HG03558 (cell line): ENCODE measurements around the gene CDK18.

ENCODE experiments used
- ATAC-seq: cut with Tn5 transposase; IDR thresholded peaks from one replicate; pipeline ENCODE4 v1.9.1; 2021; ENCODE audit warnings: moderate number of reproducible peaks; ENCODE audit not compliant: unreplicated experiment; ENCODE audit errors: extremely low read depth

CDK18 gene

DNA sequence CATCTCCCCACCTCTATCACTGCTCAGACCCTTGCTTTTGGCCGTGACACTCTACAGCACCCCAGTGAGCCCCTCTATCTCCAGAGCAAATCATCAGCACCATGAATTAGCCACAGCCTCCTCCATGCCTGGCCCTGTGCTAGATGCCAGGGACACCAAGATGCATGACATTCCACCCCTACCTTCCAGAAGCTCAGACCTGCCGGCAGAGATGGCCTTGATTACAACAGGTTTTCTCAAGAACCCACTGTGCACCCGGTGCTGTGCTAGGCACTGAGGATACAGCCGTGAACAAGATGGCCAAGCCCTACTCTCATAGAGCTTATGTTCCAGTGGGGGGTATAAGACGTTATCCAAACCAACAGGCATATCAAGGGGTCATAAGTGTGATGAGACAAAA lies 30.6 kb downstream of the CDK18 start:
- no peak for ATAC-seq

DNA sequence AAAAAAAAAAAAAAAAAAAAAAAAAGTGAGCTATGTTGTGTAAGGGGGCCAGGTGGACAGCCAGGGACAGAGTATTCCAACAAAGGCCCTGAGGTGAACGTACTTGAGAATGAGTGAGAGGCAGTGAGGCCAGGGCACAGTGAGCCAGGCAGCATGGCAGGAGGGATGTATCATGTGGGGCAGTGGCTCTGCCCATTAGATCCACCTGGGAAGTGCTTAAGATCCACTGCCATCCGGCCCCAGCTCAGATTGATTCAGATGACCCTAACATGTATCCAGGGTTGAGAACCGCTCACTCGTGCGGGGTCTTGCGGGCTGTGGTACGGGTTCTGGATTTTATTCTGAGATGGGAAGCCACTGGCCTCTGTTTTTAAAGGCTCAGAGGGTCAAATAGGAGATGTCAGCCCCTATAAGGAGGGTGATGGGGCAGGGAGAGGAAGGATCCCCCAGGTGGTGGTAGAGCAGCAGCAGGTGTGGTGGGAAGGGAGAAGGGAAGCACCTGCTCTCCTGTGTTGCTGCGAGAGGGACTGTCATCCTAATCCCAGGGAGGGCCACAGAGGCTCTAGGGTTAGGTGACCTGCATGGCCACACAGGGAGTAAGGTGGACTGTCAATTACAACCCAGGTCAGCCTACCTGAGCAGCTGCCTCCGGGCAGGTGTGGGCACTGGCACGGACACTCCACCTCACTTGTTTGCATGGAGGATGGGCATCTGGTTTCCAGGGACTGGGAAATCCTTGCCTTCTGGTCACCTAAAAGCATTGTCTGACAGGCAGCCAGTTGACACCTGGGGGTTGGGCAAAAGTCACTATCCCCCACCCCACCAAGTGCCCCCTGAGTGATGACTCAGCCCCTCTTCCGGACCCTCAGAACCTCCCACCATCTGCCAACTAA lies 31.6 kb downstream of the CDK18 start:
- ATAC-seq: no peak

DNA sequence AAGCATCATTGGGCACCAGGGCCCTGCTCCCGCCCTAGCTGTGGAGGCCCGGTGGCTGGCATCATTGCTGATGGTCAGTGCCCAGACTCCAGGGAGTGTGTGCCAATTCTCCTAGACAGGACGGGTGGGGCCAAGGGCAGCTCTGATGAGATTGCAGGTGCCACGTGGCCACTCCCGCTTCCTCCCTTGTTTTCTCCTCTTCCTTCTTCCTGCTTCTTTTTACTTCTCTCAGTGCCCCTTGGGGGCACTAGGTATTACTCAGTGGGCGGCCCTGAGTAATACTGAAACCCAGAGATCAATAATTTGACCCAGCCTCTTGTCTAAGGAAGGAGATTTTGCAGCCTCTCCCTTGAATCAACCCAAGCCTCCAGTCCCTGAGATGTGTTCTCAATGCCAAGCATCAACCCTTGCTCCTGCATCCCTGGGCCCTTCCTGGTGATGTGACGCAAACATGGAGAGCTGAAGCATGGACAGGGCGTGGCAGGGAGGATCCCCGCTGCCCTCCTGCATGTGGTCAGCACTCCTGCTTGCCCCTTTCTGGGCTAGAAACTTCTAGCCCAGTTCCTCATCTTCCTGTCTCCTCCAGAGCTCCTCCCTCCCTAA lies 32.4 kb downstream of the CDK18 start:
- ATAC-seq: no peak

DNA sequence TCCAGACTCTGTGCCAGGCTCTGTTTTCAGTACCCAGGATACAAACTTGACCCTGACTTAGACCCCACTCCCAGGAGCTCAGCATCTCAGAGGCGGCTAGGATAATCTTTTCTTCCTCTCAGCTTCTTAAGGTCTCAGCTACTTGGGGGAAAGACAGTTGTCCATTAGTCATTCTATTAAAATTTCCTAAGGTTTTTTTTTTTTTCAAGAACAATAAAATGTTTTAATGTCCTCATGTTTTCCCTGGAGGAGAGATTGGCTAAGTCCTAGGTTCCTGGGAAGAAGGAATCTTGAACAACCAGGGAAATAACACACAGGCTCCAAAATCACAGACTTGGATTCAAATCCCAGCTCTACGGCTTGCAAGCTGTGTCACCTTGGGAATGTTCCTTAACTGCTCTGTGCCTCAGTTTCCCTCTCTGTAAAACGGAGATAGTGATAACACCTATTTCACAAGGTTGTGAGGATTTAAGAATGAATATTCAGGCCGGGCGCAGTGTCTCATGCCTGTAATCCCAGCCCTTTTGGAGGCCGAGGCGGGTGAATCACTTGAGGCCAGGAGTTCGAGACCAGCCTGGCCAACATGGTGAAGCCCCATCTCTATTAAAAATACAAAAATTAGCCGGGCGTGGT lies 33.0 kb downstream of the CDK18 start:
- no peak for ATAC-seq

DNA sequence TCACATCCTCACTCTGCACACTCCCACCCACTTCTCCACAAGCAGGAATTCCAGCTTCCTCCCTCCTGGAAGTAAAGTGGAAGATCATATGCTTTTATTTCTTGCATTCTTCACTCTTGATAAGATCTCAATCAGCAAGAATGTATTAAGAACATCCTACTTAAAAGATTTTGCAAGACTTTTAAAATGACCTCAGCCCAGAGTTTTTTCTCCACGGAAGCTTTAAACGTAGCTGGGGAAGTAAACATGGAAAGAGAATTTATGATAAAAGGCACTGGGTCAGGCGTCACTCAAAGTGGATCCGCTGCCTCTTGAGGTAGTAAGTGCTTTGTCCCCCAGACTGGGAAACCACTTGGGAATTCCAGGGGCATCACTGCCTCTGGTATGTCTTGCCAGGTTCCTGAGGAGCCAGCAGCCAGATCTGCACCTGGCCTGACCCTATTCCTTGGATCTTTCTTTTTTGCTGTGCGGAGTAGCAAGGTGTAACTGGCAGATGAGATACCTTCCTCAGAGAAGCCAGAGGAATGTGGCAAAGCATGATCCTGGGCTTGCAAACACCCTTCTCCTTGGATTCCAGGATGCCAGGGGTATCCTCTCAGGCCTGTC lies 33.9 kb downstream of the CDK18 start:
- no peak for ATAC-seq

DNA sequence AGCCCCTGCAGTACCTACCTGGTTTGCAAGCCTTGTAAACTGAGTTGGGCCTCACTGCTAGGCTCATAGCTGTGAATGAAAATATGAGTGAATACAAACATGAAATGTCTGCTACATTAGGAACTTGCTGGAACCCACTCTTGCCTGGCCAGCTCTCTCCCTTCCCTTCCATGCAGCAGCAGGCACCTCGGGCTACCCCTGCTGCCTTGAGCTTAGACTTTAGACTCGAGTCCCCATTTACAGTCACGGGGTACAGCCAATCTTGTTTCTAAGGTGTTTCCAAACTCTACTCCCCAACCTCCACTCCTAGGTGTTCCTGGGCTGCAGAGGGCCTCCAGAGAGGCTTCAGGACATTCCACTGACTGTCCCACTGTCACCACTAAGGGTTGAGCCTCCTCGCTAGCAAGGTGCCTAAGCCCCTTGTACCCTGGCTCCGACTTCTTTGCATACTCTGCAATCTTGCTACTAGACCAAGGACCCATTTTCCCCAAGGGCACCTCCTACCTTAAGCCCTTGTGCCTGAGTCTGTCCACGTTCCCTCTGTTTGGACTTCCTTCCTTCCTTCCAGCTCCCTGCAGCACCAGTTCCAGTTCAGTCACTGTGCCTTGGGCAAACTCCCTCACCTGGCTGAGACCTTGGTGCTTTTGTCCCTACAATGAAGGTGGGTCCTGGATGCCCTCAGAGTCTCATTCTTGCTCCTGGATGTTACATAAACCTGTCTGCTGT lies 36.9 kb downstream of the CDK18 start:
- no peak for ATAC-seq

DNA sequence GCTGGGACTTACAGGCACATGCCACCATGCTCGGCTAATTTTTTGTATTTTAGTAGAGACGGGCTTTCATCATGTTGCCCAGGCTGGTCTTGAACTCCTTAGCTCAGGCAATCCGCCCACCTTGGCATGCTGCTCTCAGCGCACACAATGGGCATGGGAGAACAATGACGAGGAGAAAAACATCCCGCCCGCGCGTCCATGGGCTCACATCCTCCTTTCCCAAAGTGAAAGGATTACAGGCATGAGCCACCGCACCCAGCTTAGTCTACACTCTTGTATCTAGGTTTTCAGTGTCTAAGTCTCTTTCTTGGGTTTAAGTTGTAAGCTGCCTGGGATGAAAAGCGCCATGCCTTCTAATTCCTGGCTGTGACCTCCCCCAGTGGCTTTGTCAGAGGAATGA lies 37.9 kb downstream of the CDK18 start:
- no peak for ATAC-seq

DNA sequence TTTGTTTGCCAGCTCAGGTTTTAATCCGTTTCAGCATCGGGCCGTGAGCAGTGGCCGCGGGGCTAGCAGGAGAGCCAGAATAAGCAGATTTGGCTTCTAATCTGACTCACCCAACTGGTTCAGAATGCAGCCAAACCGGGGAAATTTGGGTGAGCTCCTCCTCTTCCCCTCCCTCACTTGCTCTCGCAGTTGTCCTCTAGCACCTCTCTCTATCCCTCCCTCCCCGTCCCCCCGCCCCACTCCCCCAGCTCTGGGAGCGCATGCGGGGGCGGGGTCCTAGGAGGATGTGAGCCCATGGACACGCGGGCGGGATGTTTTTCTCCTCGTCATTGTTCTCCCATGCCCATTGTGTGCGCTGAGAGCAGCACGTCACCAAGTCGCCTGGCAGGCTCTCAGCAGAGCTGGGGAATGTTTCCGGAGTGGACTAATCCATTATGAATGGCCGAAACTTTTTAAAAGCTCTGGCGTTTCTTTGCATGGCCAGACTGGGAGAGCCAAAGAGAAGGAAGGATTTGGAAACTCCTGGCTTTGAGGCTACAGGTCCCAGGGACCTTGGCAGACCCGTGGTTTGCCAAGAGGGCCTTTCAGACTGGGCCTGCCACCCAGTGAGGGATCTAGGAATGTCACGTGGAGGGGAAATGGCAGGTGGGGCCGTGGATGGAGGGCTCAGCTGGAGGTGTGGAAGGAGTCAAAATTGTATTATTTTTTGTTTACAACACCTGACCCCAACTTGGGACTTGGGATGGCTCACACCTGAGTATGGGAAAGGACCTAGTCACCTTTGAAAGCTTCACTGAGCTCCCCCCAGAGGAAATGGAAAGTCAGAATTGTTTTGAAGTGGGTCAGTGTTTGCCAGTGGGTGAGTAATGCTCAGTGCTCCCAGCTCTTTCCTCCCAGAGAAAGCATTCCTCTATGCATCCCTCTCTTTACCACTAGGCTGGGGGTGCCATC lies 39.2 kb downstream of the CDK18 start:
- ATAC-seq: no peak

DNA sequence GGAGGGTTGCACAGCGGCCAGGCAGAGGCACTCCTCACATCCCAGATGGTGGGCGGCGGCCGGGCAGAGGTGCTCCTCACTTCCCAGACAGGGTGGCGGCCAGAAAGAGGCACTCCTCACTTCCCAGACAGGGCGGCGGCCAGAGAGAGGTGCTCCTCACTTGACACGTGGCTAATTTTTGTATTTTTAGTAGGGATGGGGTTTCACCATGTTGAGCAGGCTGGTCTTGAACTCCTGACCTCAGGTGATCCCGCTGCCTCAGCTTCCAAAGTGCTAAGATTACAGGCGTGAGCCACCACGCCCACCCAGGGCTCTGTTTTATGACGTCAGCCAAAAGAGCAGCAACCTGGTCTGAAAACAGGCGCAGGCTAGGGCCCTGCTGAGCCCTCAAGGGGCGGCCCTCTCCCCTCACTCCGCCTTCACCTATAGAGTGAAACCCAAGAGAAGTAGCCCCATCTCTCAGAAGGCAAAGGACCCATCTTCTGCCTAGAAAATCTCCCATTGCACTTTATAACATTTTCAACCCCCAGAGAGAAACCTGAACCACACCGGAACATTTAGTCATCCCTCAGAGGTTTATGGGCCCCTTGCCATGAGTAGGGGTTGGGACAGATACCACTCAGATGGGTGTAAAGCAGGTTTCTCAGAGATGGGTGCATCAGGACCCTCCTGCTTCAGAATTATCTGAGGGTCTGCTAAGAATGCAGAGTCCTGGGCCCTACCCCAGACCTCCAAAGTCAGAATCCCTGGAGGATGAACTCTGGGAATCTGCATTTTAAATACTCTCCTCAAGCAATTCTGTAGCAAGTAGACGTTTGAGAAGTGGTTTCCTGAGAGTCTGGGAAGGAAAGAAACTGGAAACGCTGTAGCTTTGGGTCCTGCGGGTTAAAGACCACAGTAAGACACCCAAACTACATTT lies 40.8 kb downstream of the CDK18 start:
- no peak for ATAC-seq

DNA sequence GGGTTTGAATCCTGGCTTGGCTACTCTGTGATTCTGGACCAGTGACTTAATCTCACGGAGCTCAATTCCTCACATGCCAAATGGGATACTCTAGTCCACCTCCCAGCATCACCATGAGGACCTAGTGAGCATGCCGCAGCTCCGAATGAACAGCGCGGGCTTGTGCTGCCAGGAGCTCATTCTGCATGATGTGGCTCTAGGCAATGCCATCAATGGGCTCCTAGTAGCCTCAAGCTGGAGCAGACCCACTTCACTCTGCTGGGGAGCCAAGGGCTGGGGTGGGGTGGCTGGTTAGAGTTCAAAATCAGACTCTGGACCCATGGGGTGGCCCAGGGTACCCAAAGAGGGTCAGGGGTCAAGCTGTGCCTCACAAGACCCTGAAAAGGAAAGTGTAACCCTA lies 41.5 kb downstream of the CDK18 start:
- no peak for ATAC-seq

DNA sequence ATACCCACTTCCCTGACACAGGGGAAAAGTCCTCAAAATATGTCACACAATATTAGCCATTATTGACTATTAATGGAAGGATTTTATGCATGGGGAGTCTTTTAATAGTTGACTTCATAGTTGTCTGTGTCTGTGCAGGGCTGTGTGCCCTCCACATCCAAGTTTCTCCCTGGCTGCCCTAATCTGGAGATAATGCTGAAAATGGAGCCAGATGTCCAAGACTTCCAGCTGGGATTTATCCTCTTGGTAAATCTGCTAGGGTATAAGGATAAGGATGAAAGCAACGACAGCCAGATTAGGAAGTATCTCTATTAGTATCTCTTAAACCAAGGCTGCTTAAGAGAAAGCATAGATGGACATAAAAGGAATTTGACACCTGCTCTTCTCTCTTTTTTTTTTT lies 42.1 kb downstream of the CDK18 start:
- no peak for ATAC-seq

DNA sequence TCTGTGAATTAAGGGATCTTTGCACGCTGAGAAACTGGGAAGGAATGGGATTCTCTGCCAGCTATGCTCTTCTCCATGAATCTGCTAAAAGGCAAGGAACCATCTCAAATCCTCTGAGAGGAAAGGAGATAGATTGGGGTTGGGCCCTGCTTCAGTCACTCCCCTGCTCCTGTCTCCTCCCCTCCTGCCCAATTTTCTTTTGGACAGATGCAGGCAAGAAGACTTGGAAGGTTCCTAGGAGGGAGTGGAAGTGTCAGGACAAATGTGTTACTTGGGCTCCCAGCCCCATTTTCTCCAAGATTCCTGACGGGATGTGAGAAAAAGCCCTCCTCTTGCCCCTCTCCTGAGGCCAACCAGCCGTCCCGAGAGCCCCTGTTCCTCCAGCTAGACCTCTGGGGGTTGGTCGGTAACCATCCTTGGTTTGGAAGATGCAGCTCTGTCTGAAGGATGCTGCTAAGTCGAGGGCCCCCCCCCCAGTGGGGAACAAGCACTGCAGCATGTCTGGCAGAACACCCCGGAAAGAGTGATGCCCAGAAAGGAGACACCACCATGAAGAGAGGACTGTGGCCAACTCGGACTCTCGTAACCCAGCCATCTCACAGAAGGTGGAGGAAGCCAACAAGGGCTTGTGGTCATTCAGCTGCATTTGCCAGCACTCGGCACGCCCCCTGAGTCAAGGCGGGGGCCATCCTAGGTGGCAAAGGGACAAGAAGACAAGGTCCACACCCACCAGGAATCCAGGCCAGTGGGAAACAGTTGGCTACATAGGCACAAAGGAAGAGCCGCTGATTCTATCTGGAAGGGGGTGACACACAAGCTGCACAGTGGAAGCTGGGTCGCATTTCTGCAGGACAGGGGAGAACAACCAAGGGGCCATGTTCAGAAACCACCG lies 43.7 kb downstream of the CDK18 start:
- no peak for ATAC-seq

DNA sequence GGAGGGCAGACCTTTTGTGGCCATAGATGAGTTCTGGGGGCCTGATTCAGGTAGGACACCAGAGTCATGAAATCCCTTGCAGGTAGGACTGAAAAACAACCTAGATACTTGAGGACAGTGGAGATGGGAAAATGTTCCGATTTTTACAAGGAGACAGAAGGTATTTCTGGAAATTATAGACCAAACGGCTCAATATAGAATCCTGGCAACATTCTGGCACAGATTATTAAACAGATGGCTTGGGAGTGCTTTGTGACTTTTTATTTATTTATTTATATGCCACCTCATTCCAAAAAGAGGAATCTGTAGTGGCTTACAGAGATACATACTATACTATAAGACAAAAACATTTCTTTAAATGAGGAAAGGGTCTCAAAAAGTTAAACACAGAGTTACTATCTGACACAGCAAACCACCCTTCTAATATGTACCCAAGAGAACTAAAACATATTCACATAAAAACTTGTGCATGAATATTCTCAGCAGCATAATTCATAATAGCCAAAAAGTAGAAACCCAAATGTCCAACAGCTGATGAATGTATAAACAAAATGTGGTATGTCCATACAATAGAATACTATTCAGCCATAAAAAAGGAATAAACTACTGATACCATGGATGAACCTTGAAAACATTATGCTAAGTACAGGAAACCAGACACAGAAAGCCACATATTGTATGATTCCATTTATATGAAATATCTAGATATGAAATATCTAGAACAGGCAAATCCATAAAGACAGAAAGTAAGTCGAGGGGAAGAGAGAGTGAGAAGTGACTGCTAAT lies 49.8 kb downstream of the CDK18 start:
- no peak for ATAC-seq

DNA sequence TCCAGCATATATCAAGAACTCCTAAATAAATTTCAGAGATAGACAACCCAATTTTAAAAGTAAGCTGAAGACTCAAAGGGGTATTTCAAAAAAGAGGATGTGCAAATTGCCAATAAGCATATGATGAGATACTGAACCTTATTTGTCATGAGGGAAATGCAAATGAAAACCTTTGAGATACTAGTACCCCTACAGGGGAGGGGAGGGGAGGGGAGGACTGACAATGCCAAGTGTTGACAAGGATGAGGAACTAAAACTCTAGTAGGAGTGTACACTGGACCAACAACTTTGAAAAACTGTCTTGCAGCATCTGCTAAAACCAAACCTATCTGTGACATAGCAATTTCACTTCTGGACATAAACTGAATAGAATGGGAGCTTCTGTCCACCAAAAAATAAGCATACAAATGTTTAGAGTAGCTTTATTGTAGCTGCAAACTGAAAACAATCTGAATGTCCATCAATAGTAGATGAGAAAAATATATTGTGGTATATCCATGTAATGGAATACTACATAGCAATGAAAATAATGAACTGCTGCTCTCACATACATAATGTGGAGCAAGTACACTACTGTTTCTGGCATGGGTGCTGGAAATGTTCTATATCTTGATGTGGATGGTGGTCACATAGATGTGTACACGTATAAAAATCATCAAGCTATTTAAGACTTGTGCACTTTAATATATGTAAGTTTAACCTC lies 57.2 kb downstream of the CDK18 start:
- ATAC-seq: no peak

DNA sequence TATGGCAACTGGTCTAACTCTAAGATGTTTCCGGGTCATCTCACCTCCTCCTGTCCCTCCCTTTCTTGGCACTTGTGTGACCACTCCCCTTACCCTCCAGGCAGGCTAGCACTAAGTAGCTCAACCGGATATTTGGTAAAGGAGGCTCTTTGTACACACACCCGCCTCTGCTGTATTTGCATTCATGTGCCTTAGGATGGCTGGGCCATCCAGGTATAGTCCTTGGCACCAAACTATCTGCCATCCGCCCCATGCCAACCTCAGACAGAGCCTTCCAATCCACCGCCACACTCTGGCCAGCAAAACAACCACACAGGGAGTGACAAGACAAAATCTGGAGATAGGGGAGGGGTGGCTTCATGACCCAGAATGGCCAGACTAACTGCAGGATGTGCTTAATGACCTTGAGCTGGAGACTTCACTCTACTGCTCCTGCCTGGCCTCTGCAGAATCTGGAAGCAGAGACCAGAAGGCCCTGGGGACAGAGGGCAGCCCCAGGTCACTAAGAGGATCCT lies 59.5 kb downstream of the CDK18 start:
- ATAC-seq: no peak

DNA sequence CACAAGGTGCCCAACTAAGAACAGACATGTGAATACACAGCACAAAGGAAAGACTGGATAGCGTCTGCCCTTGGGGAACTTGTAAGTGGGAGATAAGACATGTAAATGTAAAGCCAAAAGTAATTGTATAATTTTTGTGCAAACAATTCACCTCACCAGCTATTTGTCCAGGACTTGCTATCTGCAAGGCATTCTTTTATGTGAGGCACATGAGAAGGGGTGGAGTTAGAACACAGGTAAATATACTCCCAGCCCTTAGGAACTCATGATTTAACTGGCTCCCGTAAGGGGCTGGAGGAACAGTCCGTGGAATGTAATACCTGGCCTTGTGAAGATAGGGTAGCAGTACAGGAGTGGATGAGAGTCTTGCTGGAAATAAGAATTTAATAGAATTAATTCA lies 61.3 kb downstream of the CDK18 start:
- ATAC-seq: no peak
